Stimulated activated CD8-positive, alpha-beta memory T cell treated with anti-CD3 and anti-CD28 coated beads, Interleukin-4, amount 100 ng/mL, for 48 hours (primary cell): ENCODE results near the gene NDFIP1.
"Not testable (repeated sequence)": the region's sequence is repeated elsewhere in the genome, so short reads cannot be mapped to it uniquely, and the experiment has no call there.

Experiments used
- DNase-seq: peaks from one replicate; pipeline ENCODE4 v3.0.0-alpha.2; 2020

NDFIP1 gene

DNA sequence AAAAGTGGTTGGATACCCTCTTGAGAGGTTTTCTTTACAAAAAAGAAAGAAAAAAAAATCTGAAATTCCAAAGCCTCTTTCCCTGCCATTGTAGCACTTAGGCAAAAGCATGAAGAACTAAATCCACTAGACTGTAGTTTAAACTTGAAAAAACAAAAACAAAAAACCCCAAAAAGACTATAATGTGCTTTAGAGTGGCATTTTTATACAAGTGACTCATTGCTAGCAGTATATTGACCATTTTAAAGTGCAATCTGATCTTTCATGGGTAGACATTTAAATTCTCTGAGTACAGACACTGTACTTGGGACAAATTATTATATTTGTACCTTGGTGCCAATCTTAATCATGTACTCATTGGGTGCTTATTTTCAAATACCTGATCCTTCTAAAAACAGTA lies 50.8 kb downstream of the NDFIP1 start:
- DNase-seq, result no peak

DNA sequence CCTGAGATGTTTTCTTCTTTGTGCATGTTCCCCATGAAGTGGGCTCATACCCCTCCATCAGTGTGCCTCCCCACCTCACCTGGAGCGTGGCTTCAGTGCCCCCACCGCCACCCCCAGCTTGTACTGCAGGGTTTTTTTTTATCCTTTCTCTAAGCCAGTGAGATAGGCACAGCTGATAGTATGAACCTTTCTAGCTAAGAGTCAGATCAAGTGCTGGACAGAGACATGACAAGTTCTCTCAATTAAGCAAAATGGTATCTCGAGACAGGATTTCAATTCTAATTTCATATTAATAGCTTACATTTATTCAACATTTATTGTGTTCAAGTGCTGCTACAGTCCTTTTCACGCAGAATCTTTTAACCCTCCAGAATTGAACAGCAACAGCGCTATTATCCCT lies 55.7 kb downstream of the NDFIP1 start:
- no peak for DNase-seq

DNA sequence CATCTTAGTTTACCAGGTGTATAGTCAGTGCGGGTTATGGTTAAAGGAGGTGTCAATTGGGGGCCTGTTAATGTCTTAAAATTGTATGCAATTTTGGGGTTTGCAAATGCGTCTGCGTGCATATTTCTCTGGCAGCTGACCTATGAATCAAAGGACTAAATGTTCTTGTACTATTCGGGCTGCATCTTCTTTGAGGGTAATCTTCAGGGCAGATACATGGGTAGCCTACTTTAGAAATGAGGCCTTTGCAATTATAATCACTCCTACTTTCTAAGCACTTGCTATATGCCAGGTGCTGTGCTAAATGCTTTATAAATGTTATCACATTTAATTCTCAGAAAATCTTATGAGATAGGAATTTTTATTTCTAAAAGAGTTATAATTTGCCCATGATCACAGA lies 58.2 kb downstream of the NDFIP1 start:
- DNase-seq, result no peak

DNA sequence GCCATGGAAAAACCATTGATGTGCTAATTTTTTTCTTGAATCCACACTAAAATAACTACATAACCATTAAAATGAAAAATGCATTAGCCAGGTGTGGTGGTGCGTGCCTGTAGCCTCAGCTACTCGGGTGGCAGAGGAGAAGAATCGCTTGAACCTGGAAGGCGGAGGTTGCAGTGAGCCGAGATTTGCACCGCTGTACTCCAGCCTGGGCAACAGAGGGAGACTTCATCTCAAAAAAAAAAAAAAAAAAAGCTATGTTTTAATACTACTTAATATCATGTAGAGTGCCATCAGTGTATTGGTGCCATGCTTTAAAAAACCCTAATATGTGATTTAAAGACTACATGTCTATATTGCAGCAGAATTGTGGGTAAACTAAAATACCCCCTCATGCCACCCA lies 58.9 kb downstream of the NDFIP1 start:
- DNase-seq, result no peak

DNA sequence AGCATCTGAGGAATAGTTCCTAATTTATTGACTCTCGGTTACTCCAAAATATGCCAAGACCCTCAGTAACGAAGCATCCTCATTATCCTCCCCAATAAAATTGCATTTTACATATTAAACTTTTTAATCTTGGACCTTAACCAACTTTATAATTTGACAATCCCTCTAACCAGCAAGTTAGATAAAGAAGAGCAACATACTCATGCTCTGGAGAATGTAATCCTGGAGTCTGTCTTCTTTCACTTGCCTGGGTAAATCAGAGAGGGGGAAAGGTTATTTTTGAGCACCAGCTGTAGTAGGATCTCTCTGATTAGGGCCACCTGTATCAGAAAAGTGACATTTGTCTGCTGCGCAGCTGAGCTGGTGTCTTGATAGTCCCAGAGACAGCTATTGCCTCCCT lies 59.8 kb downstream of the NDFIP1 start:
- no peak for DNase-seq

DNA sequence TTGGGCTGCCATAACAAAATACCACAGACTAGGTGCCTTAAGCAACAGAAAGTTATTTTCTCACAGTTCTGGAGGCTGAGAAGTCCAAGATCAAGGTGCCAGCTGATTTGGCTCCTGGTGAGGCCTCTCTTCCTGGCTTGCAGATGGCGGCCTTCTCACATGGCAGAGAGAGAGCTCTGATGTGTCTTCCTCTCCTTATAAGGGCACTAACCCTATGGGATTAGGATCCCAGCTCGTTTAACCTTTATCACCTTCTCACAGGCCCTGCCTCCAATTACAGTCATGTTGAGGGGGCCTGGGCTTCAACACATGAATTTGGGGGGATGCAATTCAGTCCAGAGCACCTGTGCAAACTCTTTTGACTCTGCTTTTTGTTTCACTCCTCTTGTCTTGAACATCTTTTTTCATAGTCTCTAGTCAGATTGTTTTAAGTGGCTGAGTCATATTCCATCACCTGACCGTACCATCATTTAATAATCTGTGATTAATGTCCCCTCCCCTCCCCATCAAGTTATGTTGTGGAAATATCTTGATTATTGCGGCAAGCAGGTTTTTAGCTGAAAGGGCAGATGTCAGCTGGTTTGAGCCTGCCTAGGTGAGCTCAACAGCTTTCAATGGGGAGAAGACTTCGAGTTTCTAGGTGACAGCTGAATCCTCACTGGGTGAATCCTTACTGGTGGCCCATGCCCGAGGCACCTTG lies 61.8 kb downstream of the NDFIP1 start:
- DNase-seq, result no peak

DNA sequence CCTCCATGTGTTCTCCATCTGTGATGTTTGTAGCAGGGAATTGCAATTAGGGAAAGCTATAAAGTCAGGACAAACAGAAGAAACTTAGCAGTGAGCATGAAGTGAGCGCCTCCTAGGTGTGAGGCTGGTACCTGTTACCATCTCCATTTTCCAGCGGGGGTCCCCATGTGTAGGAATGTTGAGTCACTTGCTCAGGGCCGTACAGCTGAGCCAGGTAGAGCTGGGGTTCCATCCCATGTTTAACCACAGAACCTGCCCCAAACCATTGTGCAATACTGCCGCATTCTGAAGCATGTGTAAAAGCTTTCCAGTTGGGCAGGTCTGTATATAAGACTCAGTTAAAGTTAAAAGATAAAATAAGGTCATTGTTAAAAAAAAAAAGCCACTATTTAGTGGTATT lies 62.7 kb downstream of the NDFIP1 start:
- no peak for DNase-seq

DNA sequence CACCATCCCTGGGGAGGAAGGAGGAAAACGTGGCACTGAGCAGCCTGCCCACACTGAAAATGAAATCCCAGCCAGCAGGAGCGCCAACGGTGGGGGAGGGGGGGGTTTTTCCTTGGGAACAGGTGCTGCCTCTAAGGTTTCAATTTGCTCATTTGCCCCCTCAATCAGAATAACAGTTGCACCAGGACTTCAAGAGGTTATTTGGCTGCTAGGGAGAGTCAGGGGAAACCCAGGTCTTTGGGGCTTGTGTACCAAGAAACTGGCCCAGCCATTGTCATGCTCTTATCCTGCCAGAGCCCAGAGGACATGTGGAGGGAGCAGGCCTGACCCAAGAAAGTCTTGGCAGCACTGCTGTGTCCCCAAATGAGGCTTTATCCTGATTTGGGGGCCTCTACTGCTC lies 66.5 kb downstream of the NDFIP1 start:
- no peak for DNase-seq

DNA sequence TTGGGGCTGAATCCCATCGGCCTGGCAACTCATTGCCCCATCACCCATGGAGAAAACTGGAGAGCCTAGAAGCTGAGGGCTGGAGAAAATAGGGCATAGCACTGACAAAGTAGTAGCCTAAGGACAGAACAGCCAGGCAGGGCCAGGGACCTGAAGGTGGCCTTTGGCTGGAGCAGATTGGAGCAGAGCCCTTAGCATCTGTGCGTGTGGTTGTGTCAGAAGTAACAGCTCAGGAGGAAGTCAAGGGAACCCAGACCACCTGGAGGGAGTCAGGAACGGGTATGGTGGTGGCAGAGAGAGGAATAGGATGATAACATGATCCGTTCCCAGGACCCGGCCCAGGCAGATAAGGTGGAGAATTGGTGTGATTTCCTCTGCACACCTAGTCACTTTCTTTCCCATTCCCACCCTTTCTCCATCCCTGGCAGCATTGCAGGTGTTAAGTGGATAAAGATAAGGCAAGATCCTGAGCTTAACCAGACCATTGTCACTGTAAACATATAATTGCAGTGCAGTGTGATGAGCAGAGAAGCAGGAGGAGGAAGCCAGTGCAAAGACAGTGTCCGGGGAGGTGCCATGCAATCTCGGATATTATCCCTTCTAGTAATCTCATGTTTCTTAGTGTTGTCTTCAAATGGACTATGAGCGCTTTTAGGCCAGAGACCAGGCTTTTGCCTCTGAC lies 67.0 kb downstream of the NDFIP1 start:
- no peak for DNase-seq

DNA sequence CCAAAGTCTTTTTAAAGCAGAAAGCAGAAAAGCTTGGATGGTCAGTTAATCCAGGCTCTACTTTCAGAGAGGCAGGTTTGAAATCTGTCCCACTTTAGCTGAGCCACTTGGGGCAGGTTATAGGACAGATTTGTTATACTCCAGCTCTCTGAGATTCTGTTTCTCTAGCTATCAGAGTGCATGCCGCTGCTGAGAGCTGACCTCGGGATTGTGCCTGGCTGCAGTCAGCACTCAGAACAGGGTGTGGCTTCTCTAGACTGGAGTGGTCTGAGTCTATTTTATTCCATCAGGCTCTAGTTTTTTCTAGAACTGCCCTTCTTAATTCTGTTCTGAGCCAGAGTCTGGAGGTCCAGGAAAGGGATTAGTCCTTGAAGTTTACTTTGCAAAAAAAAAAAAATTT lies 67.7 kb downstream of the NDFIP1 start:
- DNase-seq, result no peak

DNA sequence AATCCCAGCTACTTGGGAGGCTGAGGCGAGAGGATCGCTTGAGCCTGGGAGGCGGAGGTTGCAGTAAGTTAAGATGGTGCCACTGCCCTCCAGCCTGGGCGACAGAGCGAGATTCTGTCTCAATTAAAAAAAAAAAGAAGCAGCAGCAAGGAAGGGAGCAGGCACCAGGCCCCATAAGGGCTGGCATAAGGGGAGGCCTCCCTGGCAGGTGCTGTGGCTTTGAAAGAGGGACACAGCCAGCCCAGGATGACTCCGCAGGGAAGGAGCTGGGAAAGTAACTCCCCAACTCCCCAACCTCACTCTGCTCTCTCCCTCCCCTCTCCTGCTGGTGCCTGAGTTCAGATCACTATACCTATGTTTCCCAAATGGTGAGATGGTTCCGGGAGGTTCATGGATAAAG lies 70.1 kb downstream of the NDFIP1 start:
- no peak for DNase-seq

DNA sequence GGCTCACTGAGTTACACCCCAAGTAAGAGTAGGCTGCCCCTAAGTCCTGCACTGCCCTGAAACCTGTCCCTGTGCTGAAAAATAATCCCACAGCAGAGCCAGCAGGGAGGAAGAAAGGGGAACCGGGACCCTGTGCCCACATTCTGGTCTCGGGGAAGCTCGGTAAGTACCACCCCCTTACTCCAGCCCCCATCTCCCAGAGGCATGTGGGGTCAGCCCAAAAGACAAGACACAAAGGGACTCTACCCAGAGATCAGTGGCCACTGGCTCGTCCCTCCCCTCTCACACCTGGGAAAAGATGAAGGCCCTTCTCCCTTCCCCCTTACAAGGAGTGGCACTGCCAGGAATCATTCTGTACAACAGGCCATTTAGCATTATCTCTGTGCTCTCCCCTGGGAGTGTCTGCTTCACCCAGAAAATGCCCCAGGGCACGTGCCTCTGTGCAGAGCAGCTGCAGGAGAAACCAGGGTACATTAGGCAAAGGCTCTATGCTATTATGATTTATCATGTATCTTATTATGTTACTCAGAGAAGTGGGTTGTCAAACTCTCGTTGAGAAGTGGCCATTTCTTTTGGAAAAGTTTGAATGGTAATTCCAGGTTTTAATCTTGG lies 71.3 kb downstream of the NDFIP1 start:
- DNase-seq, result no peak

DNA sequence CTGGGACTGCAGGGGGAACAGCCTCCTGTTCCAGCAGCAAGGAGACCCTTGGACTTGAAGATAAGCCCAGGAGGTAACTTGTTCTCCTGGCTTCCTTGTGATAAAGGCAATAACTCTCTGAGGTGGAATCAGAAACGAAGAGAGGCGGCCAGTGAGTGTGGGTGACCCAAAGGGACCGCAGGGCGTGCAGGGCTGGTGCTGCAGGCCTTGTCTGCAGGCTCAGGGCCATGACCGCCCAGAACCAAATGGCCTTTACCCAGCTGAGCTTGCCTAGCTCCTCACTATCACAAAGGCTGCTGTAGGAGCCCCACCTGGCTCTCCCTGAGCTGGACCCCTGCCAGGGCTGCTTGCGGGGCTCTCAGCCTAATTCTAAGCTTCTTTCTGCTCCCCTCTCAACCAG lies 72.5 kb downstream of the NDFIP1 start:
- no peak for DNase-seq

DNA sequence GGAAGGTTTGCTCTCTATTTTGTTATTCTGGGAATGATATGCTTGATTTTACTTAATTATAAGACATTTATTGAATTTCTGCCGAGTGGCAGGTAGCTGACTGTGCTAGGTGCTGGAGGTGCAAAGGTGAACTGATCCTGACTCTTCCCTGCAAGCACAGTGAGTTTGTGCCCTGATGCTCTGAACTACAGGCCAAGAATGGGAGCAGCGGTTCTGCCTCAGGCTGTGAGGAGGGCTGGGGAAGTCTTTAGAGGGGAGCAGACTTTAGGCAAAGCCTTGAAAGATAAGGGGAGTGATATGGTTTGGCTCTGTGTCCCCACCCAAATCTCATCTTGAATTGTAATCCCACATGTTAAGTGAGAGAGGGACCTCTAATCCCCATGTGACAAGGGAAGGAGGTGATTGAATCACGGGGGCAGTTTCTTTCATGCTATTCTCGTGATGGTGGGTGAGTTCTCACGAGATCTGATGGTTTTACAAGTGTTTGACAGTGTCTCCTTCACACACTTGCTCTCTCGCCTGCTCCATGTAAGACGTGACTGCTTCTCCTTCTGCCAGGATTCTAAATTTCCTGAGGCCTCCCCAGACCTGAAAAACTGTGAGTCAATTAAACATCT lies 73.1 kb downstream of the NDFIP1 start:
- DNase-seq, result no peak

DNA sequence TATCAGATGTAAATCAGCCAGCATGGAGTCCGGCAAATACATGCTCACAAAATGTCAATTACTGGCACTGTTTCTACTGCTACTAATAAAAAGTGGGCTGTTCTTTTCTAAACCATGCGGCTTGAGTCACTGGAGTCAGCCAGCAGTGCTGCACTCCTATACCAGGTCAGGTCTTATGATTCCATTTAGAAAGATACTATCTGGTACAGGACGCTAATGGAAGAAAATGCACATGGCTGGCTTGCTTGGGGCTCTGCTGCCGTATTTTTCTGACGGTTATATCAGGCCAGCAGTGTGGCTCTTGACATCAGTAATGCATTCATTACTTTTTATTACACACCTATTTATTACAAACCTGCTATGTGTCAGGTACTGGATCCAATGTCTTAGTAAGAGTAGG lies 74.3 kb downstream of the NDFIP1 start:
- DNase-seq, result no peak

DNA sequence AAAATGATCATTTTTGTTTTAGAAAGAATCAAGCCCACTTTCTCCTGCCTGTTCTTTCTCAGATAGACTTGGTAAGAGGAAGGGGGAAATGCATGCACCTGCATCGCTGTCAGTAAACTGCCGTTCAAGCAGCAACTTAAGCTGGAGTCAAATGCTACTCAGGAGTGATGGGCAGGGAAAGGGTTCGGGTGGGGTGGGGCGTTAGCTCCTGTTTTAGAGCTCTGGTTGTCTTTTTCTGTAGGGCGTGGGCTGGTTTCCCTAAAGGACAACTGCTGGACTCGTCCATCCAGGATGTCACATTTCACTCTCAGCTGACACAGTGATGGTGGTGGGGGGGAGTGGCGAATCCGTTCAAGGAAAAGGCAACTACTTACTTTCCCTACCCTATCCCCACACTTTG lies 75.0 kb downstream of the NDFIP1 start:
- no peak for DNase-seq

DNA sequence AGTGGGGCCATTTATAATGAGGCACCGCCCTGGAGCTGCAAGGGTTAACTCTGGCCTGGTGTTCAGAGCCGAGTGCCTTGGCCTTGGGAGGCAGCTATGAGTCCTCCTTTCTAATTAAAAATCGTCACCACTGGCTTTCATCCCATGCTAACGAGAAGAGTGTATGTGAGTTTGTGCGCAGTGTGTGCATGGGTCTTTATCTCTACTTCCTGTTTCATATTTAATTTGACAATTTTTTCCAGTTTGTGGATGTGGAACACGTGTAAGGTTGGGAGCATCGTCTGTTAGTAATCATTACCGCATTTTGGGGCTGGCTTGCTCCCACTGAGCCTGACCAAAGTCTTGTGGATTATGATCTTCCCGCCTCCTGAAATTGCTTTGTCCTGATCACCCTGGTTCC lies 76.4 kb downstream of the NDFIP1 start:
- DNase-seq, result no peak

DNA sequence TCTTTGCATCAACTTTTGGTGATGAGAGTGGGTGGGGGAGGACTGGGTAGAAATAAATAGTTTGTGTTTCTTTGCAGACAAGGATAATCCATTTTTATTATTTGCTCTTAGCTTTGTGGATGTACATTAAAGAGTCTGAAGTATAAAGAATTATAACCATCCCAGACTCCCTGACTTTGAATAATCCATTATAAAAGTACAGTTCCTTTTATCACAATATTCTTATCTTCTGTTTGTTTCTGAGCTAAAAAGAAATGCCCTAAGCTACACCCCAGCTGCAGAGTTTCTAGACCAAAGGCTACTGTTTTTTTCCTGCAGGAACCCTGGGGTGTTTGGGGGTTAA lies 77.9 kb downstream of the NDFIP1 start:
- no peak for DNase-seq

DNA sequence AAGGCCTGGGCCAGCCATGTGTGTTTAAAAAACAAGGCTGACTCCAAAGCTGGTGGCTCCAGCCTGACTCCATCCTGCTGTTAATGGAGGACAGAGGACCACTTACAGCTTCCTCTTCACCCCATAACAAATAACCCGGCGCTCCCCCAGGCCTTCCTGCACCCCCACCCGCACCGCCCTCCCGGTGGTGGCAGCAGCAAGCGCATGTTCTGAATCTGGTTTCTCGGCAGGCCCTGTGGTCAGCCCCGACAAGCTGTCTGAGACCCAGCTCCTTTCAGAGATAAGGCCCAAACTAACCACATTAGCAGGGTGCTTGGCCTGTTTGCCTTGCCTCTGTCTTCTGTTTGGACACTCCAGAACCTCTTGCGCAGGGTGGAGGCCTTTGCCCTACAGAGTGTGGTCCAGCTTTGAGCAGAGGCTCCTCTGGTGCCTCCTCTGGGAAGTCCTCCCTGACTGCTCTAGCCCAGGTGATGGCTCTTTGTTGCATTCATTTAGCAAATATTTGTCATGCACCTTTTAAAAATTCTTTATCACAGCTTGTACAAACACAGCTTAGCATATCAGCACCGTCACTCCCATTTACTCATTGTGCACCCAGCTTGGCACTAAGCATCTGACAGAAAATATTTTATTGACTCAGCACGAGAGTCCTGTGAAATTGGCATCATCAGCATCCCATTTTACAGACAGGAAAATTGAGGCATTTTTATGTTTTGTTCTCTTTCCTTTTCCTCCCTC lies 78.4 kb downstream of the NDFIP1 start:
- peak; percentile 25 for DNase-seq

DNA sequence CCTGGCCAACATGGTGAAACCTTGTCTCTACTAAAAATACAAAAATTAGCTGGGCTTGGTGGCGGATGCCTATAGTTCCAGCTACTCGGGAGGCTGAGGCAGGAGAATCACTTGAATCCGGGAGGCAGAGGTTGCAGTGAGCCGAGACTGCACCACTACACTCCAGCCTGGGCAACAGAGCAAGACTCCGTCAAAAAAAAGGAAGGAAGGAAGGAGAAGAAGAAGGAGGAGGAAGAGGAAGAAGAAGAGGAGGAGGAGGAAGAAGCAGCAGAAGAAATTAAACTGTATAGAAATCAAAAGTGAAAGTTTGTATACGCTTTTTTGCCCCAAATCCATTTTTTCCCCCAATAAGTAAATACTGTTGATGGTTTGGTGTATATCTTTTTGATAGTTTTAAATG lies 80.1 kb downstream of the NDFIP1 start:
- not testable (repeated sequence) for DNase-seq

DNA sequence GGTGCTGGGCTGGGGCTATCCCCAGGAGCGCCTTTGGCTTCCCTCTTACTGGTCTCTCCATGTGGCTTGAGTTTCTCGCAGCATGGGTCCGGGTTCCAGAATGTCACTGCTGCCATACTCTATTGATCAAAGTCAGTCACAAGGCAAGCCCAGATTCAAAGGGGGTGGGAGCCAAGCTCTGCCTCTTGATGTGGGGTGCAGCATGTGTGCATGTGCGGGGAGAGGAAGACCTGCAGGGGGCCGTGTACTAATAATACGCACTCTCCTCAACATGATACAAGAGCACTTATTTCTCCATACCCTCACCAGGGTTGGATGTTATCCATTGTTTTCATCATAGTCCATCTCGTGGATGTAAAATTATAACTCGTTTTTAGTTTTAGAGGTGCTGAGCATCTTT lies 81.2 kb downstream of the NDFIP1 start:
- no peak for DNase-seq

DNA sequence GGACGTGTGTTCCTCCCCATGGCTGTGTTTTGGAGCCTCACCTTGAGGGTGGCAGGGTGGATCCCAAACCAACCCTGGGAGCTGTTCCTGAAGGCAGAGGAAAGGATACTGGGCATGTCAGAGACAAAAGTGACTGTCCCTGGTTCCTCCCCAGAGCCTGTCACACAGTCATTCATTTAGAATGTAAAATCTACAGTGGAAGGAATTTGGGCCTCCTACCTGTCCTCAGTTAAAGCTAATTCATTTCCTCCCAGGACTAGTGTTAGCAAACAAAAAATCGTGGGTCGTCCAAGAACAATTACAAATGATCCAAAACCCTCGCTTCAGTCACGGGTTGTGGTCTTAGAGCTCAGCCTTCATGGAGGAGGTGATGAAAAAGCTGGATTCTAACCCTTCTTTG lies 83.2 kb downstream of the NDFIP1 start:
- DNase-seq, result no peak

DNA sequence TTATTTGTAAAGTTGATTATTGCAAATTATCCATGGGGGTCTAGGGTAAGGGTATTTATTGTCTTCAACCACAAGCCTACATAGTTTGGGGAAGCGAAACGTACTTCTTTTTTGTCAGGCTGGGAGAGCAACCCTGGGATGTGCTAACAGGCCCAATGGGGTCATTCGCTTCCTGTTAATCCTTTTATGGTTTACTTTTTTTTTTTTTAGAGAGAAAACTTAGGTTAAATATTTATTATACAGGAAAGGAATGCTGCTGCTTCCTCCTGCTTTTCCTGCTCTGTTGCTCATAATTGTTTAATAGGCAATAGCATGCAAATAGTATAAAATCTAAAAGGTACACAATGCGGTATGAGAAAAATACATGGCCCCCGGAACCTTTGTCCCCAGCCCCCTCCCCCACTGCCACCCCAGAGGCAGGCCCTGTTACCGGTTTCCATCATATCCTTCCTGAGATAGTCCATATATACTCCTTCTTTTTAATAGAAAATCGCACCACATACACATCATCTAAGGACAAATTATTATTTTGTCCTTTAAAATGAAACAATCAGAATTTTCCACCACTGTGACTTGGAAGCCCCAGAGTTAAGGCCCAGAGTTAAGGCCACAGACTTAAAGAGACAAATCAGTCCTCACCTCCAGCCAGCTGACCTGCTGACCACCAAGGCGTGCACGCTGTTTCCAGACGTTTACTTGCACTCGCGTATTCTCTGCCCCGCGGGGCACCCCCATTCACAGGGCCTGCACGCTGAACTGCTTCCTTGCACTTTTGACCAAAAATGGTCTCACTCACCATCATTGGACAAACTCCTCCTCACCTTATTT lies 83.9 kb downstream of the NDFIP1 start:
- DNase-seq, result no peak
